Stimulated activated CD4-positive, alpha-beta T cell treated with anti-CD3 and anti-CD28 coated beads, Interleukin-1b, Interleukin-23, amount 100 ng/mL, for 48 hours (primary cell): Measurements from ENCODE around the gene PSME2.

Source experiments
- DNase-seq: peaks from one replicate; pipeline ENCODE4 v3.0.0-alpha.2; 2020

Gene PSME2

GRCh38 chr14:24132976-24133375 lies 13.4 kb downstream of the PSME2 start:
- DNase-seq, result no peak

GRCh38 chr14:24132061-24132685 lies 14.2 kb downstream of the PSME2 start:
- peak; percentile 32 for DNase-seq

DNA sequence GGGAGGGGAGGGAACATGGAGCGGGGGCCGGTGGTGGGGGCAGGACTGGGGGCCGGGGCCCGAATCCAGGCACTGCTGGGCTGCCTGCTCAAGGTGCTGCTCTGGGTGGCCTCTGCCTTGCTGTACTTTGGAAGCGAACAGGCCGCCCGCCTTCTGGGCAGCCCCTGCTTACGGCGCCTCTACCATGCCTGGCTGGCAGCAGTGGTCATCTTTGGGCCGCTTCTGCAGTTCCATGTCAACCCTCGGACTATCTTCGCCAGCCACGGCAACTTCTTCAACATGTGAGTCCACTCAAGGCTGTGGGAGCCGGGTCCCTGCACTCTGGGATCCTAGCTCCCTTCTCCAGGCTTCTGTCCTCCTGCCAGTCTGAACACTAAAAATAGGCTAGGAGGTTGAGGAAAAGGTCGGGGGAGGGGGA lies 14.9 kb downstream of the PSME2 start:
- no peak for DNase-seq

DNA sequence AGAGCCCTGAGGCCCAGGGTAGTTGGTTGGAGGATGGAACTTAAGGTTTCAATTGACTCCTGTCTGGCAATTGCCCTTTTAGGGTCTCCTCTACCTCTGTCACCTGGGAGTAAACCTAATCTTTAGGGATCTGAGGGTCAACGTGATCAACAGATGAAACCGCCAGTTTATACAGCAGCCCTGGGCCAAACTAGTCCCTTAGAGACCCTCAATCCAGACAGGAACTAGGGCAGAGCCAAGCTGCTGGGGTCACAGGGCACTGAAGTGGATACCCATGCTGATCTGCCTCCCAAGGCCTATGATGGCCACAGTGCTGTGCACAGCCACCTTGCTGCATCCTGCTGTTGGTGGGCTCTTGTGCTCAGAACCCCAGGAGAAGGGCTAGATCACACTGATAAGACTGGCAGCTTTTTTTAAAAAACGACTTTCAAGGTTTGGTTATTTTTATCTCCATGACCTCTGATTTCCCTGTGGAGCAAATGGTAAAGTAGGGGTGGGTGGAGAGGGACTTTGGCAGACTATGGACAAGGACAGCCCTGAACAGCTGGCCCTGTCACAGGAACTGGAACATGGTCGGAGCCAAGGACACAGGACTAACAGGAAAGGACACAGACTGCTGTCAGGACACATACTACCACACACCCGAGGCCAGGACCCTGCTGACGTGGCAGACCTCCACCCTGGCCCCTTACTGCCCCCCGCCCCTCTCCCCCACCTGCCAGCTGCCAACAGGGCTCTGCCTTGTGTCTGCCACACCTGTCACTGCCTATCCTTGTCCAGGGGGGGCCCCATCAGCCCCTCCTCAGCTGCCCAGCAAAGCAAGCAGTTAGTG lies 15.5 kb downstream of the PSME2 start:
- no peak for DNase-seq

DNA sequence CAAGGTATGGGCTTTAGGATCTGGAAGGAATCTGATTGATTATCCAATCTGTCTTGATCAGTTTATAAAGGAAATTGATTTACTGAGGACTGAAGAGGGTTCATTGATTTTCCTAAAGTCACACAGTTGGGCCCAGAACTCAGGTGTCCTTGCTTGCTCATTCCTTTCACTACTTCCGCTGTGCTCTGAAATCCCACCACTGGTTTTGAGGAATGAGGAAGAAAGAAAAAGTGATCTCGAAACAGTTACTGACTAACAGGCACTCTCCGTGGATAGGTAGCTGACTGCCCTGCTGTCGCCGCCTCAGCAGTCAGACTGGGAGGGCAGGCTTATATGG lies 16.1 kb downstream of the PSME2 start, which contains the start of gene FITM1:
Gene FITM1 (plus strand): TSS at position 280 of the 337 bp plus-strand sequence. CDS start 905 bp downstream, outside the sequence.
- DNase-seq, result no peak

DNA sequence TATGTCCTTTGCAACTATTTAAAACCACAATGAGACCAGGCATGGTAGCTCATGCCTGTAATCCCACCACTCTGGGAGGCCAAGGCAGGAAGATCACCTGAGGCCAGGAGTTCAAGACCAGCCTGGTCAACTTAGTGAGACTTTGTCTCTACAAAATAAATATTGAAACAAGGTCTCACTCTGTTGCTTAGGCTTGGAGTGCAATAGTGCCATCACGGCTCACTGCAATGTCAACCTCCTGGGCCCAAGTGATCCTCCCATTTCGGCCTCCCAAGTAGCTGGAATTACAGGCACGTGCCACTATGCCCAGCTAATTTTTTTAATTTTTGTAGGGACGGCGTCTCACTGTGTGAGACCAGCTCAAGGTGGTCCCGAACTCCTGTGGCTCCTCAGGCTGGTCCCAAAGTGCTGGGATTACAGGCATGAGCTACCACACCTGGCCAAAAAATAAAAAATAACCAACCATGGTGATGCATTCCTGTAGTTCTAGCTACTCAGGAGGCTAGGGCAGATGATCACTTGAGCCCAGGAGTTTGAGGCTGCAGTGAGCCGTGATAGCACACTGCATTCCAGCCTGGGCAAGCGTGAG lies 16.9 kb downstream of the PSME2 start:
- DNase-seq, result no peak

DNA sequence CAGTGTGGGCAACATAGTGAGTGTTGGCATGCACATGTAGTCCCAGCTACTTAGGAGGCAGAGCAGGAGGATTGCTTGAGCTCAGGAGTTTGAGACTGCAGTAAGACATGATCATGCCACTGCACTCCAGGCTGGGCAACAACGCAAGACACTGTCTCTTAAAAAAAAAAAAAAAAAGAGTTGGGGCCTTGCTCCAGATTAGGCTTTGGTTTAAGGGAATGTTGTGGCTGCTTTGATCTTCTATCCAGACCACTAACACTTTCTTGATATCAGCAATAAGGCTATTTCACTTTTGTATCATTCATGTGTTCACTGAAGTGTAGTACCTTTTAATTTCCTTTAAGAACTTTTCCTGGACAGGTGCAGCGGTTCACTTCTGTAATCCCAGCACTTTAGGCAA lies 18.7 kb downstream of the PSME2 start:
- no peak for DNase-seq

GRCh38 chr14:24126939-24127338 lies 19.5 kb downstream of the PSME2 start:
- no peak for DNase-seq

GRCh38 chr14:24123424-24124417 lies 22.7 kb downstream of the PSME2 start:
- DNase-seq, result no peak

GRCh38 chr14:24122898-24123297 lies 23.5 kb downstream of the PSME2 start:
- DNase-seq, result no peak

- DNase-seq, result no peak
These were observed 24.0 kb downstream of the PSME2 start for GRCh38 chr14:24122416-24122815.

DNA sequence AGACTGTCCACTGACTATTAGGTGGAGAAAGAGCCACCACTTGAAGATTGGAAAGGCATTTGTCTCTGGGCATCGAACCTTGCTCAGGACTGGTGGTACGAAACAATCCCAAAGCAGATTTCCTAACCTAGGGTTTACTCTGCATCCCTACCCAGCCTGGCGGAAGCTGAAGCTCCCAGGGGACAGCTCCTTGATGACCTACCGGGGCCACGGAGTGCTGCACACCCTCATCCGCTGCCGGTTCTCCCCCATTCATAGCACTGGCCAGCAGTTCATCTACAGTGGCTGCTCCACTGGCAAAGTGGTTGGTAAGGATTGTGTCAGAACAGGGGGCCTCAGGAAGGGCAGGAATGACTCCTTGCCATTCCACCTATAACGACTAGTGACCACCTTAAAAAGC lies 25.2 kb downstream of the PSME2 start:
- no peak for DNase-seq

DNA sequence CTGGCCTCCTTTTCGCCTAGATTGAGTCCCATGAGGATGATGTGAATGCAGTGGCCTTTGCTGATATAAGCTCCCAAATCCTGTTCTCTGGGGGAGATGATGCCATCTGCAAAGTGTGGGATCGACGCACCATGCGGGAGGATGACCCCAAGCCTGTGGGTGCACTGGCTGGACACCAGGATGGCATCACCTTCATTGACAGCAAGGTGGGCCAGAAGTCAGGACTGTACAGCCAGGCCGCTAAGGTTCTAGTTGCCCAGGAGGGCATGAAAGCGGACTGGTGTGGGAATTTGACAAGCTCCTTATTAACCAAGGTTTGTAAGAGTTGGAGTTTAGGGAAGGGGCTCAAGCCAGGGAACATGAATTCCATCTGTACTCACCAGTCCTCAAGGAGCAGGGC lies 26.7 kb downstream of the PSME2 start:
- no peak for DNase-seq

GRCh38 chr14:24117179-24117578 lies 29.2 kb downstream of the PSME2 start:
- no peak for DNase-seq

DNA sequence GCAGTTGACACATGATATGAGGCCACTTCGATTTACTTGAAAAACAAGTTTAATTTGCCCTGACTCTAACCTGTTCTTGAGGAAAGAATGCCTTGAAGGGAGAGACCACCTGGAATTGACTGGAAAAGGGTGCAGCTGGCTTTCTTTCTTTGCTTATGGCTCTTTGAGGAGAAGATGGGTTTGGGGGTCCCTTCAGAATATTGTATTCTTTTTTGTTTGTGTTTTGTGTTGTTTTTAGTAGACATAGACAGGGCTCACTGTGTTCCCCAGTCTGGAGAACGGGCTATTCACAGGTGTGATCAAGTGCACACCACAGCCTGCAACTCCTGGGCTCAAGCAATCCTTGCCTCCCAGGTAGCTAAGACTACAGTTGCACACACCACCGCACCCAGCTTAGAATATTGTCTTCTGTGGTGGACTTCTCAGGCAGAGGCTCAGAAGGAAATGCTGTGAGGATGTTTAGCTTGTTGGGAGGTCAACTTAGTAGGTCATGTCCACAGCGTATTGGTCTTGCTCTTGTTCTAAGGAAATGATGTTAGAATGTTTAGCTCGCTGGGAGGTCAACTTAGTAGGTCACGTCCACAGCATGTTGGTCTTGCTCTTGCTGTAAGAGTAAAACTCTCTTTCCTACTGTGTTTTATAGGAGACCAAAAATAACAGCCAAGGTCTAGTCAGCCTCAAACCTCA lies 30.1 kb downstream of the PSME2 start:
- DNase-seq, result no peak

DNA sequence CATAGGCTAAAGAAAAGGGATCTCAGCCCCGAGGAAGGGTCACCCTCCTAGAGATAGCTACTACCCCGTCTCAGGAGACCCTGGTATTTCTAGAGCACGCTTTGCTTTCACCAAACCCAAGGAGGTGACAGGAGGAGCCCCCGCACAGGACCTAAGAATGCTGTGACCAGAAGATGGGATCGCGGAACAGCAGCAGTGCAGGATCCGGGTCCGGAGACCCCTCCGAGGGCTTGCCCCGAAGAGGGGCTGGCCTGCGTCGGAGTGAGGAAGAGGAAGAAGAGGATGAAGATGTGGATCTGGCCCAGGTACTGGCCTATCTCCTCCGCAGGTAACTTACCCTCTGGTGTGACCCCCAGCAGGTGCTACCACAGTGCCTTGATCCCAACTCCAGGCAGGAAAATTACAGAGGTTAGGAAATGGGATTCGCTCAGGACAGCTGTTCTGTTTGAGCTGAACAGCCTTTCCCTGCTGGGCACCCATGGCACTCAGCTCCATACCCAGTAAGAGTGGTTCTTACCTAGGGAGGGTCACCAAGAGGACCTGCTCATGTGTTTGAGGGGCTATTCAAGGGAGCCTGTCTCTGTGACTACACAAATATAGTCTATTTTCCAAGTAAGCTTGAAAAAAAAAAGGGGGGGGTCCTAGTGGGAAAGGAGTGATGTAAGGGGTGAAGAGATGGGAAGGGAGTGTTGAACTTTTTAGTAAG lies 30.8 kb downstream of the PSME2 start:
- no peak for DNase-seq

- peak; percentile 99 for DNase-seq
These were observed 31.6 kb downstream of the PSME2 start, which contains the start of the genes DCAF11 and NRL for GRCh38 chr14:24114532-24115421. TSS of gene DCAF11 (plus strand) at chr14:24114777. CDS start at chr14:24115595, 818 bp downstream. TSS of gene NRL (minus strand) at chr14:24114949. CDS start at chr14:24082848, 32,101 bp downstream.

DNA sequence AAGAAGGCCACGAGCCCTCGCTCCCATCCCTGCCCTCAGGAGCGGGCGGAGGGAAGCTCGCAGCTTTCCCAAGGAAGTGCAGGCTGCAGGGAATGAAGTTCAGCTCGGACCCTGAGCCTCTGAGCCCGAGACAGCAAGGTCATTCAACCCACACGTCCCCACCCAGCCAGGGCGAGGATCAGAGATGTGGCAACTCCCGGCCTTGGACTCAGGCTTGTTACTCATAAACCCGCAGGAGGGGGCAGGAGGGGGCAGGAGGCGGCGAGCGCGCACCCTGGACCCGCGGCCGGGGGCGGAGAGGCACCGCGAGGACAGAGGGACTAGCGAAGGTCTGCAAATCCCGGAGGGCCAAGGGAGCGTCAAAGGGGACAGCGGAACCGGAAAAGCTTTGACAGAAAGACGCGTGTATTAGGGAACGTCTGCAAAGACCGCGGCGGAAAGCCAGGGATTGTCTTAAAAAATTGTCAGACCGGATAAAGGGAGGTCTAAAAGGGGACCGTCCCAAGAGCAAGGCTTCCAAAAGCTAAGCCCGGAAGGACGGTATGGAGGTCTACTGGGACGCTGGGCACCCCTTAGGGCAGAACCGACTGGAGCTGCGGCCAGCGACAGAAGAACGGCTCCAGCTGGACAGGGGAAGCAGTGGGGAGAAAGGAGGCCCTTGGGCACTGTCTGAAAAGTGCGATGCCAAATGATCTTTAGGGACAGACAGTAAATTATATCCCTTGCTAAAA lies 32.4 kb downstream of the PSME2 start:
- peak; percentile 90 for DNase-seq

- no peak for DNase-seq
These were observed 33.0 kb downstream of the PSME2 start for GRCh38 chr14:24113379-24113800.
